OCI-LY7 (cell line): ENCODE measurements around the gene PPP2R5C. TPM values are rescaled to one million over a fixed set of nuclear protein-coding genes. Genes with fewer than 3 reads are reported as not detected.

Experiments
- BruUV-seq: library from RNA; stranded (reverse); fragments of 400-500 nt; replicated peaks from 2 replicates; lab custom pipeline; 2021; lab: Mats Ljungman, UMichigan
- CTCF ChIA-PET: fragments of 300-600 bp; sonication (Branson Sonifier 250); formaldehyde crosslinking; loops from one replicate; lab custom pipeline; 2022; ENCODE audit warnings: antibody characterized with exemption; ENCODE audit not compliant: unreplicated experiment; lab: Charles Lee
- POLR2A ChIA-PET: fragments of 300-600 bp; sonication (Branson Sonifier 250); formaldehyde crosslinking; loops from one replicate; lab custom pipeline; 2022; ENCODE audit warnings: antibody characterized with exemption; lab: Charles Lee
- DNase-seq: peaks from one replicate; pipeline ENCODE4 v3.0.0-alpha.2; 2015; ENCODE audit warnings: low spot score
- H2AFZ ChIP-seq: fragments of 200-600 bp; sonication (generic), shearing (Covaris generic); 2 replicates; pipeline ENCODE4 v1.6.1; 2014; ENCODE audit warnings: mild to moderate bottlenecking, antibody characterized with exemption, low read length, moderate library complexity
- H3K27ac ChIP-seq: fragments of 200-600 bp; sonication (generic); 2 replicates; pipeline ENCODE4 v1.5.1; 2014; ENCODE audit warnings: mixed run types, low read depth, mild to moderate bottlenecking, moderate library complexity, low read length, inconsistent platforms; ENCODE audit not compliant: poor library complexity, severe bottlenecking
- H3K36me3 ChIP-seq: fragments of 200-600 bp; sonication (generic); 2 replicates; pipeline ENCODE4 v1.6.1; 2014; ENCODE audit warnings: mild to moderate bottlenecking, antibody characterized with exemption, low read length, moderate library complexity, mixed read lengths; ENCODE audit not compliant: insufficient read depth
- H3K4me1 ChIP-seq: fragments of 200-600 bp; sonication (generic); 2 replicates; pipeline ENCODE4 v1.5.1; 2014; ENCODE audit warnings: mild to moderate bottlenecking, low read length; ENCODE audit not compliant: insufficient read depth, poor library complexity, severe bottlenecking
- H3K4me2 ChIP-seq: fragments of 200-600 bp; sonication (generic); 2 replicates; pipeline ENCODE4 v1.6.1; 2014; ENCODE audit warnings: mild to moderate bottlenecking, low read length
- H3K4me3 ChIP-seq: fragments of 200-600 bp; sonication (generic); 2 replicates; pipeline ENCODE4 v1.5.1; 2014; ENCODE audit warnings: mild to moderate bottlenecking, low read depth, low read length; ENCODE audit not compliant: poor library complexity, severe bottlenecking
- H3K79me2 ChIP-seq: fragments of 200-600 bp; sonication (generic); 2 replicates; pipeline ENCODE4 v1.6.1; 2016; ENCODE audit warnings: low read depth, mild to moderate bottlenecking, low read length, moderate library complexity, mixed read lengths; ENCODE audit not compliant: insufficient read depth
- H3K9me2 ChIP-seq: fragments of 200-600 bp; sonication (generic); 2 replicates; pipeline ENCODE4 v1.6.1; 2016; ENCODE audit warnings: mild to moderate bottlenecking, low read length, mixed read lengths; ENCODE audit not compliant: insufficient read depth
- H3K9me3 ChIP-seq: fragments of 200-600 bp; sonication (generic); 2 replicates; pipeline ENCODE4 v1.6.1; 2014; ENCODE audit warnings: mild to moderate bottlenecking, mixed run types, low read length, mixed read lengths
- H4K20me1 ChIP-seq: fragments of 200-600 bp; sonication (generic); 2 replicates; pipeline ENCODE4 v1.6.1; 2014; ENCODE audit warnings: mild to moderate bottlenecking, antibody characterized with exemption, low read length, moderate library complexity, mixed read lengths; ENCODE audit not compliant: insufficient read depth
- EZH2phosphoT487 ChIP-seq: fragments of 200-600 bp; sonication (generic); IDR thresholded peaks from 2 replicates; pipeline ENCODE4 v1.6.1; 2018; ENCODE audit warnings: low read depth, borderline replicate concordance, mild to moderate bottlenecking, mixed run types, antibody characterized with exemption, low read length, moderate library complexity, mixed read lengths
- intact Hi-C: fragments of 100-400 bp; cut with micrococcal nuclease; formaldehyde crosslinking; loops from one replicate; pipeline ENCODE4 v1.10.0; 2022; ENCODE audit not compliant: unreplicated experiment
- total RNA-seq, 2 experiments: library from RNA; depleted of rRNA in 1 of 2; stranded (reverse); fragments of >200 nt in 1 of 2; shearing (Covaris generic) in 1 of 2; gene quantifications; 2 replicates each; pipeline ENCODE4 v1.2.3, GENCODE V29; 2014 to 2022
- TF ChIP-seq, protein P1 (sequence below): fragments of 200-600 bp; sonication (generic); conservative IDR thresholded peaks from 2 replicates; pipeline ENCODE4 v1.5.1; 2014; ENCODE audit warnings: mild to moderate bottlenecking, antibody characterized with exemption, low read length, moderate library complexity, mixed read lengths

The PPP2R5C gene
- total RNA-seq, 2 experiments from 2014 or later, result 161 to 236 TPM

DNA sequence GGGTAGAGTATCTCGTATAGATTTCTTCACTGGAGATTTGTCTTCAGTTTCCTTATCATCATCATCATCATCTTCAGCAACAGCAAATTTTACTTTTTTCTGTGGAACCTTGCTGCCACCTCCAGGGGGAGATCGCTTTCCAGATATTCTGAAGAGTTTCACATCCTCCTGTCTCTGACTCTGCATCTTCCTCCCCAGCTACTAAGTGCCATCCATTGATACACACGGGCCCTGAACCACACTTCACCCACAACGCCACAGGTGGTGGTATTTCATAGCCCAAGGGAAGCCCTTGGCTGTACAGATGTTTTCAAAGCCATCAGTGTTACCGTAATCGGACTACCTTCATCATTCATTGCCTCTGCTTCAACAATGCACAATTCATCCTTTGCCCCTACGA, 82.2 kb downstream of the PPP2R5C start:
- Histone ChIP-seq H3K4me1 (peaks cover 89% of the 10 kb centered on the region), H3K4me3 (peak overlapping the region; percentile 38), H3K36me3 (peaks cover 26% of the 10 kb centered on the region; the same call in 1 of the 2 replicates), H3K79me2 (peaks cover 79% of the 10 kb centered on the region), H4K20me1 (peaks cover 49% of the 10 kb centered on the region), H3K27ac (peak overlapping the region; percentile 63), H3K9me3 (no peaks in the 10 kb centered on the region), H3K4me2 (peak overlapping the region; percentile 69), H2AFZ (no peak overlapping the region), H3K9me2 (no peaks in the 10 kb centered on the region)
- intact Hi-C loops, result loop anchor here (1.0 to 5.0 kb wide), 7 partner anchors 31 to 136 kb away; partner anchors contain the start of gene DYNC1H1
- POLR2A ChIA-PET, result interaction anchor here (0.8 to 1.9 kb wide), 7 partner anchors 31 to 79 kb away, joined by 3 to 5 read pairs (median 4); no protein-coding TSS in a partner anchor
- DNase-seq, result peak; percentile 93
- CTCF ChIA-PET, result interaction anchor here (0.5 to 1.8 kb wide), 7 partner anchors 20 to 73 kb away, joined by 3 to 6 read pairs (median 3); no protein-coding TSS in a partner anchor
- TF ChIP-seq, protein P1, sequence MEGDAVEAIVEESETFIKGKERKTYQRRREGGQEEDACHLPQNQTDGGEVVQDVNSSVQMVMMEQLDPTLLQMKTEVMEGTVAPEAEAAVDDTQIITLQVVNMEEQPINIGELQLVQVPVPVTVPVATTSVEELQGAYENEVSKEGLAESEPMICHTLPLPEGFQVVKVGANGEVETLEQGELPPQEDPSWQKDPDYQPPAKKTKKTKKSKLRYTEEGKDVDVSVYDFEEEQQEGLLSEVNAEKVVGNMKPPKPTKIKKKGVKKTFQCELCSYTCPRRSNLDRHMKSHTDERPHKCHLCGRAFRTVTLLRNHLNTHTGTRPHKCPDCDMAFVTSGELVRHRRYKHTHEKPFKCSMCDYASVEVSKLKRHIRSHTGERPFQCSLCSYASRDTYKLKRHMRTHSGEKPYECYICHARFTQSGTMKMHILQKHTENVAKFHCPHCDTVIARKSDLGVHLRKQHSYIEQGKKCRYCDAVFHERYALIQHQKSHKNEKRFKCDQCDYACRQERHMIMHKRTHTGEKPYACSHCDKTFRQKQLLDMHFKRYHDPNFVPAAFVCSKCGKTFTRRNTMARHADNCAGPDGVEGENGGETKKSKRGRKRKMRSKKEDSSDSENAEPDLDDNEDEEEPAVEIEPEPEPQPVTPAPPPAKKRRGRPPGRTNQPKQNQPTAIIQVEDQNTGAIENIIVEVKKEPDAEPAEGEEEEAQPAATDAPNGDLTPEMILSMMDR, result peak; percentile 97
- TF ChIP-seq EZH2phosphoT487, result no peak
- BruUV-seq, result no TSS peak

GRCh38 chr14:101844219-101844618, 82.7 kb downstream of the PPP2R5C start:
- Histone ChIP-seq H3K36me3 (peaks cover 28% of the 10 kb centered on the region; the same call in 1 of the 2 replicates), H3K9me3 (no peaks in the 10 kb centered on the region), H3K27ac (peak overlapping the region; percentile 63), H3K4me3 (peak overlapping the region; percentile 38), H3K4me2 (peak overlapping the region; percentile 69), H3K4me1 (peaks cover 89% of the 10 kb centered on the region), H4K20me1 (peaks cover 55% of the 10 kb centered on the region), H3K9me2 (no peaks in the 10 kb centered on the region), H3K79me2 (peaks cover 84% of the 10 kb centered on the region), H2AFZ (no peak overlapping the region)
- CTCF ChIA-PET, result interaction anchor here (0.5 to 1.8 kb wide), 7 partner anchors 20 to 74 kb away, joined by 3 to 6 read pairs (median 3); no protein-coding TSS in a partner anchor
- peak; percentile 65 for DNase-seq
- TF ChIP-seq EZH2phosphoT487, result no peak
- TF ChIP-seq, protein P1, result no peak
- POLR2A ChIA-PET, result interaction anchor here (0.6 to 2.1 kb wide), 10 partner anchors 9 to 79 kb away, joined by 3 to 10 read pairs (median 4); no protein-coding TSS in a partner anchor
- BruUV-seq, result no TSS peak
- intact Hi-C loops, result loop anchor here (5.0 kb wide), 1 partner anchor 118 kb away; the partner anchor contains the start of gene DYNC1H1

- peak overlapping the region; percentile 63 for H3K27ac ChIP-seq
- TF ChIP-seq, protein P1, result no peak
- no peak for TF ChIP-seq EZH2phosphoT487
- H3K9me2 ChIP-seq, result no peaks in the 10 kb centered on the region
- BruUV-seq, result TSS peak; percentile 23
- peaks cover 28% of the 10 kb centered on the region; the same call in 1 of the 2 replicates for H3K36me3 ChIP-seq
- H3K4me3 ChIP-seq, result peak overlapping the region; percentile 38
- H3K79me2 ChIP-seq, result peaks cover 85% of the 10 kb centered on the region
- H3K4me2 ChIP-seq, result peak overlapping the region; percentile 69
- intact Hi-C loops, result loop anchor here (5.0 kb wide), 1 partner anchor 118 kb away; the partner anchor contains the start of gene DYNC1H1
- H3K4me1 ChIP-seq, result peaks cover 89% of the 10 kb centered on the region
- H4K20me1 ChIP-seq, result peaks cover 58% of the 10 kb centered on the region
- CTCF ChIA-PET, result interaction anchor here (1.0 to 1.8 kb wide), 4 partner anchors 21 to 74 kb away, joined by 3 to 6 read pairs (median 4); no protein-coding TSS in a partner anchor
- no peak for DNase-seq
- POLR2A ChIA-PET, result interaction anchor here (0.6 to 2.1 kb wide), 12 partner anchors 8 to 80 kb away, joined by 3 to 10 read pairs (median 4); no protein-coding TSS in a partner anchor
- H3K9me3 ChIP-seq, result no peaks in the 10 kb centered on the region
- no peak overlapping the region for H2AFZ ChIP-seq
Observed at GRCh38 chr14:101844751-101845150, 83.2 kb downstream of the PPP2R5C start.
